H7 (cell line): ENCODE results near the gene CLEC10A. TPM values are rescaled to one million over a fixed set of nuclear protein-coding genes. Genes with fewer than 3 reads are reported as not detected.
"Not testable (repeated sequence)": the region's sequence is repeated elsewhere in the genome, so short reads cannot be mapped to it uniquely, and the experiment has no call there.

Experiments used
- DNase-seq: peaks from one replicate; pipeline ENCODE4 v3.0.0; 2012
- H3K27me3 ChIP-seq: 2 replicates; pipeline ENCODE4 v1.6.0; 2011; ENCODE audit warnings: mild to moderate bottlenecking, low read length; ENCODE audit not compliant: control insufficient read depth, insufficient read depth
- H3K36me3 ChIP-seq: replicated peaks from 2 replicates; pipeline ENCODE4 v1.5.1; 2011; ENCODE audit warnings: low read length; ENCODE audit not compliant: control insufficient read depth, insufficient read depth
- H3K4me3 ChIP-seq: 2 replicates; pipeline ENCODE4 v1.5.1; 2011; ENCODE audit warnings: low read depth, mild to moderate bottlenecking, control low read depth, low read length, moderate library complexity; ENCODE audit not compliant: insufficient read depth
- total RNA-seq: library from RNA; depleted of rRNA; stranded (reverse); fragments of >200 nt; shearing (Covaris generic); gene quantifications from 2 replicates; pipeline ENCODE4 v1.2.3, GENCODE V29; 2014; rRNA removed

CLEC10A gene
- not detected in 2 replicates for total RNA-seq

- no peak within 1 kb of the TSS for H3K4me3 ChIP-seq
- DNase-seq: peak; percentile 20
- H3K27me3 ChIP-seq: no peaks in the 10 kb centered on the region; the same call in 1 of the 2 replicates
- no peaks in the 10 kb centered on the region for H3K36me3 ChIP-seq
Measured at GRCh38 chr17:7079581-7080455, at the start of gene CLEC10A. Gene CLEC10A, minus strand, starts transcription at chr17:7080251. Its CDS starts 1,439 bp downstream, at chr17:7078812.

- Histone ChIP-seq H3K4me3 (no peak overlapping the region), H3K36me3 (no peaks in the 10 kb centered on the region), H3K27me3 (peaks cover 9% of the 10 kb centered on the region)
- DNase-seq: no peak
Measured at GRCh38 chr17:7129311-7129710, 49.3 kb upstream of the CLEC10A start.

DNA sequence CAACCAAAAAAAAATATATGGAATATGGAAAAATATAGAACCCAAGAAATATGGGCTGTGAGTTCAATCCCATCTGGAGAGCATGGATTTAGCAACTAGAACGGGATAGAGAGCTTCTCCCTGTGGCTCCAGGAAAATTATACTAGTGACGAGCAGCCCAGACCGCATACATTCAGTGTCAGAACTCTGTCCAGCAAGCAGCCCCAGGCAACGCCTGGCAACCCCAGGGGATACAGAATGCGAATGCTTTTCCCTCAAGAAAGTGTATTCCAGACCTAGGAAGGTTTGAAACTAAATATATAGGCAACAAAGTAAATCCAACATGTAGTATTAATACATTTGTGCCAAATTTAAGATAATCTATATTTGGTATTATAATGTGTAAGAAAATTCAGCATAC, 48.1 kb upstream of the CLEC10A start:
- Histone ChIP-seq H3K27me3 (no peaks in the 10 kb centered on the region), H3K4me3 (no peak overlapping the region), H3K36me3 (no peaks in the 10 kb centered on the region)
- no peak for DNase-seq

GRCh38 chr17:7127501-7127900, 47.5 kb upstream of the CLEC10A start:
- DNase-seq, H3K36me3 ChIP-seq, H3K4me3 ChIP-seq, H3K27me3 ChIP-seq: not testable (repeated sequence)

GRCh38 chr17:7126386-7126785, 46.3 kb upstream of the CLEC10A start:
- DNase-seq, H3K36me3 ChIP-seq, H3K27me3 ChIP-seq, H3K4me3 ChIP-seq: not testable (repeated sequence)

DNA sequence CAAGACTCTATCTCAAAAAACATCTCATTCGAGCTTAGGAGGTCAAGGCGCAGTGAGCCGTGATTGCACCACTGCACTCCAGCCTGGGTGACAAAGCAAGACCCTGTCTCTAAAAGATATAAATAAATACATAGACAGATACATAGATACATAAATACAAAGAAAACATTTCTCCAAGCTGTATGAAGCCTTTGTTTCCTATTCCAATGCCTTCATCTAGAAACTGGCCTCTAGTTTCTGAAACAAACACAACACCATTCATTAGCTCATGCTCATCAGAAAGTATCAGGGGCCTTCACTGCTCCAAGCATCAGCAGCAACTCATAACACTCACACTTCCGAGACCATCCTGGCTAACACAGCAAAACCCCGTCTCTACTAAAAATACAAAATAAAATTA, 44.9 kb upstream of the CLEC10A start:
- Histone ChIP-seq H3K36me3 (no peaks in the 10 kb centered on the region), H3K27me3 (no peaks in the 10 kb centered on the region), H3K4me3 (no peak overlapping the region)
- DNase-seq: no peak

DNA sequence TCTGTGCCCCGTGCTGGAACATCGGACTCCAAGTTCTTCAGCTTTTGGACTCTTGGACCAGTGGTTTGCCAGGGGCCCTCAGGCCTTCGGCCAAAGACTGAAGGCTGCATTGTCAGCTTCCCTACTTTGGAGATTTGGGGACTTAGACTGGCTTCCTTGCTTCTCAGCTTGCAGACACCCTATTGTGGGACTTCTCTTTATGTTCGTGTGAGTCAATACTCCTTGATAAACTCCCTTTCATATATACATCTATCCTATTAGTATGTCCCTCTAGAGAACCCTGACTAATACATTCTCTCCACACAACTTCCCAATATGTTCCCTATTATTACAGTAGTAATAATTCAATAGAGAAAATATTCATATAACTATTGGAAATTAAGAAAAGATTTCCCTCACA, 43.8 kb upstream of the CLEC10A start:
- Histone ChIP-seq H3K4me3 (no peak overlapping the region), H3K36me3 (no peaks in the 10 kb centered on the region), H3K27me3 (no peaks in the 10 kb centered on the region)
- no peak for DNase-seq

GRCh38 chr17:7122381-7122780, 42.3 kb upstream of the CLEC10A start:
- DNase-seq: no peak
- no peak overlapping the region for H3K4me3 ChIP-seq
- no peaks in the 10 kb centered on the region for H3K36me3 ChIP-seq
- no peaks in the 10 kb centered on the region for H3K27me3 ChIP-seq

DNA sequence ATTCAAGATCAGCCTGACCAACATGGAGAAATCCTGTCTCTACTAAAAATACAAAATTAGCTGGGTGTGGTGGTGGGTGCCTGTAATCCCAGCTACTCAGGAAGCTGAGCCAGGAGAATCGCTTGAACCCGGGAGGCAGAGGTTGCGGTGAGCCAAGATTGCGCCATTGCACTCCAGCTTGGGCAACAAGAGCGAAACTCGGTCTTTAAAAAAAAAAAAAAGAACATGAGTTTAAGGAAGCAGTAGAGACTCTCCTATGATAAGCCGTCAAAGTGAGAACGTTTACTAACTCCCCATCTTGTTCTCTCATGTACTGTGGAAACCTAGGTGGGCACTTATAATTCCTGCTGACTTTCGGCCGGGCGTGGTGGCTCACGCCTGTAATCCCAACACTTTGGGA, 40.6 kb upstream of the CLEC10A start:
- not testable (repeated sequence) for H3K27me3 ChIP-seq, H3K36me3 ChIP-seq, H3K4me3 ChIP-seq, DNase-seq

GRCh38 chr17:7120123-7120522, 40.1 kb upstream of the CLEC10A start:
- no peaks in the 10 kb centered on the region for H3K27me3 ChIP-seq
- H3K36me3 ChIP-seq: no peaks in the 10 kb centered on the region
- no peak overlapping the region for H3K4me3 ChIP-seq
- no peak for DNase-seq

DNA sequence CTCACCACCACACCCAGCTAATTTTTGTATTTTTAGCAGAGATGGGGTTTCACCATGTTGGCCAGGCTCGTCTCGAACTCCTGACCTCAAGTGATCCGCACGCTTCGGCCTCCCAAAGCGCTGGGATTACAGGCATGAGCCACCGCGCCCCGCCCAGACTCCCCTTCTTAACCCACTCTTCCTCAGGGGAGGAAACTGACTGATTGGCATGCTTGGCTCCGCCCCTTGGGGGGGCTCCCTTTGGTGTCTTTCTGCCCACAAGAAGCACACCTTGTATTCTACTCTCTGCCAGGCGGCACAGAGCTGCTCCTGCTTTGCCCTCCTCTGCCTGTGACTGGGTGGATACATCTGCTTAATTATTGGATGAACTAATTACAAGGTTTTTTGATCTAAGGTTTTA, 39.3 kb upstream of the CLEC10A start:
- Histone ChIP-seq H3K27me3 (no peaks in the 10 kb centered on the region), H3K4me3 (no peak overlapping the region), H3K36me3 (no peaks in the 10 kb centered on the region)
- peak; percentile 57 for DNase-seq

DNA sequence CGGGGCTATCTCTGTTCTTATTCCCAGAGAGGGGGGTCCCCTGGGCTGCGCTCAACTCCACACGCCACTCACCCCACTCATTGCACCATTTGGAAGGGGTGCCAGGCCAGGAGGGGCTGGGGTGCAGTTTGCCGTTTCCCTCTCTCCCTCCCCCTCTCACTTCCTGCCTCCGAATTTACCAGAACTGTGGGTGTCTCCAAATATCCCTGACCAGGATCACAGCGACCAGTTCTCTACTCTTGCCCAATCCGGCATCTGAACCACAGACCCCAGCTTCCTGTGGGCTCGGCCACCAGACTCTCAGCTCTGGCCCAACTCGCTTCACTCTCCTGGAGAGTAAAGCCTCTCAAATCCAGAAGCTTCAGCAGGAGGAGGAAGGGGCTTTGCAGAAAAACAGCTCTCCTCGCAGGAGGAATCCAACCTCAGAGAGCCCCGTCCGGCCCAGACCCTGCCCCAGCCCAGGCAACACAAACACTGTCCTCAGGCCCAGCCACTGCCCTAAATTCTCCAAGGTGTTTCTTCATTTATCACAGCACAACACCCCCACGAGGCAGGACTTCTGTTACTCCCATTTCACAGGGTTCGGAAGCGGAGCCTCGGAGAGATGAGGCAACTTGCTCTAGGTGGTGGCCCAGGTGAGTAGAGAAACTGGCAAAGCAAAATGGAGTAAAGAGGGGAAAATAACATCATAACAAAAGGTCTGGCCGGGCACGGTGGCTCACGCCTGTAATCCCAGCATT, 35.0 kb upstream of the CLEC10A start:
- Histone ChIP-seq H3K36me3 (no peaks in the 10 kb centered on the region), H3K27me3 (no peaks in the 10 kb centered on the region), H3K4me3 (no peak overlapping the region)
- DNase-seq: no peak

- peak; percentile 62 for DNase-seq
- no peaks in the 10 kb centered on the region for H3K36me3 ChIP-seq
- no peak within 1 kb of the TSS for H3K4me3 ChIP-seq
- no peaks in the 10 kb centered on the region for H3K27me3 ChIP-seq
Measured at GRCh38 chr17:7114241-7114874, 34.3 kb upstream of the CLEC10A start, which contains the start of gene ASGR2. Gene ASGR2, minus strand, starts transcription at chr17:7114822. Its CDS starts 582 bp downstream, at chr17:7114240.

DNA sequence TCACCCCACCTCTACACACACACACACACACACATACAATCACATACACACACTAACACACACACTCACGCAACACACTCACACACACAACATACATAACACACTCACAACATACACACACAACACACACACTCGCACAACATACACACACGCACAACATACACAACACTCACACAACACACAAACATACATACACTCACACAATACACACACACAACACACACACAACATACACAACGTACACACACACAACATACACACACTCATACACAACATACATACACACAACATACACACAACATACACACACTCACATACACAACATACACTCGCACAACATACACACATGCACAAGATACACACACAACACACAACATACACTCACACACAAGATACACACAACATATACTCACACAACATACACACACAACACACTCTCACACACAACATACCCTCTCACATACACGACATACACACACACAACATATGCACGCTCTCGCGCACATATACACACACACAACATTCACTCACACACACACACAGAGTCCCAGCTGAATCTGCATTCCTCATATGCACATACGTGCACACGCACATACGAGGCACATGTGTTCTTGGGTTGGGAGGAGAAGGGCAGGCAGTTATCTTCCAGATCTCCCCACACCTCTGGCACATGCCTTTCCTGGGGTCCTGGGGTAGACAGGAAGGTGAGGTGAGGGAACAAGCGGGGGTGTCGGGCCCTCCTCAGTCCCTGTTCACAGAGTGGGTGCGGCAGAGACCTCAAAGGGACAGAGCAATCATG, 33.4 kb upstream of the CLEC10A start:
- Histone ChIP-seq H3K4me3 (no peak overlapping the region), H3K36me3 (no peaks in the 10 kb centered on the region), H3K27me3 (no peaks in the 10 kb centered on the region)
- no peak for DNase-seq
